H1 (cell line): Measurements from ENCODE around the gene AFF2. TPM values are rescaled to one million over a fixed set of nuclear protein-coding genes. Genes with fewer than 3 reads are reported as not detected.

Experiments
- CTCF ChIA-PET: fragments of 300-600 bp; sonication (Branson Sonifier 250); formaldehyde crosslinking; loops from one replicate; lab custom pipeline; 2021; ENCODE audit not compliant: partially characterized antibody; lab: Charles Lee
- POLR2A ChIA-PET: fragments of 300-600 bp; sonication (Branson Sonifier 250); formaldehyde crosslinking; loops from one replicate; lab custom pipeline; 2021; ENCODE audit warnings: inconsistent platforms; ENCODE audit not compliant: partially characterized antibody; lab: Charles Lee
- DNase-seq, 2 experiments: peaks; one replicate each; pipeline versions ENCODE4 v3.0.0 to v3.0.0-alpha.2; 2010 to 2022; ENCODE audit warnings: low spot score in 2 of 2, low read depth in 1 of 2, mixed read lengths in 1 of 2
- FAIRE-seq: peaks from 2 replicates; lab custom pipeline; 2011; peaks lifted over from hg19 to GRCh38; lab: Jason Lieb, UNC
- H2AFZ ChIP-seq: 2 replicates; pipeline ENCODE4 v1.8.1; 2012; ENCODE audit warnings: low read length, inconsistent platforms
- H2AK5ac ChIP-seq: 2 replicates; pipeline ENCODE4 v1.6.1; 2013; ENCODE audit warnings: low read depth, low read length
- H2BK120ac ChIP-seq: replicated peaks from 2 replicates; pipeline ENCODE3; 2013; ENCODE audit warnings: low read depth, low read length, inconsistent platforms
- H2BK12ac ChIP-seq: 2 replicates; pipeline ENCODE4 v1.6.1; 2013; ENCODE audit warnings: low read depth, low read length
- H2BK15ac ChIP-seq: 2 replicates; pipeline ENCODE4 v1.6.1; 2013; ENCODE audit warnings: low read length
- H2BK20ac ChIP-seq: 2 replicates; pipeline ENCODE4 v1.6.1; 2013; ENCODE audit warnings: low read length
- H2BK5ac ChIP-seq: 2 replicates; pipeline ENCODE4 v1.6.1; 2013; ENCODE audit warnings: low read depth, low read length
- H3K14ac ChIP-seq: 2 replicates; pipeline ENCODE4 v1.6.1; 2013; ENCODE audit warnings: inconsistent platforms; ENCODE audit not compliant: insufficient read length
- H3K18ac ChIP-seq: 2 replicates; pipeline ENCODE4 v1.6.1; 2013; ENCODE audit warnings: low read length; ENCODE audit errors: extremely low read depth
- H3K23ac ChIP-seq: 2 replicates; pipeline ENCODE4 v1.6.1; 2013; ENCODE audit warnings: inconsistent platforms; ENCODE audit not compliant: insufficient read length
- H3K23me2 ChIP-seq: 2 replicates; pipeline ENCODE4 v1.6.1; 2013; ENCODE audit warnings: low read depth, low read length
- H3K27ac ChIP-seq: 2 replicates; pipeline ENCODE4 v1.6.1; 2011; ENCODE audit warnings: low read depth, low read length, inconsistent platforms
- H3K27me3 ChIP-seq, 4 experiments: replicated peaks in 1 of 4; 1 replicate in 1 of 4; 2 replicates in 3 of 4; pipeline versions ENCODE4 v1.6.1 to v1.8.1; 2011 to 2013; ENCODE audit warnings: low read length in 3 of 4, mild to moderate bottlenecking in 3 of 4, inconsistent platforms in 2 of 4, mixed read lengths in 2 of 4, moderate library complexity in 1 of 4; ENCODE audit not compliant: control insufficient read depth in 3 of 4, insufficient read depth in 3 of 4; ENCODE audit errors: extremely low read depth in 1 of 4
- H3K36me3 ChIP-seq, 4 experiments: 2 replicates each; pipeline versions ENCODE4 v1.6.1 to v1.8.1; 2011 to 2013; ENCODE audit warnings: mild to moderate bottlenecking in 4 of 4, low read length in 3 of 4, moderate library complexity in 2 of 4, control low read depth in 1 of 4, inconsistent platforms in 1 of 4; ENCODE audit not compliant: insufficient read depth in 4 of 4, control insufficient read depth in 2 of 4
- H3K4ac ChIP-seq: replicated peaks from 2 replicates; pipeline ENCODE3; 2013; ENCODE audit warnings: low read length, low read depth, mixed read lengths, inconsistent platforms; ENCODE audit not compliant: insufficient read length
- H3K4me1 ChIP-seq, 4 experiments: replicated peaks in 1 of 4; 1 replicate in 1 of 4; 2 replicates in 3 of 4; pipeline versions ENCODE4 v1.6.1 to v1.8.1; 2011 to 2013; ENCODE audit warnings: low read length in 3 of 4, inconsistent platforms in 2 of 4, mixed read lengths in 1 of 4; ENCODE audit not compliant: insufficient read depth in 4 of 4, control insufficient read depth in 3 of 4
- H3K4me2 ChIP-seq, 2 experiments: 2 replicates each; pipeline versions ENCODE4 v1.6.1 to v1.8.1; 2011 to 2013; ENCODE audit warnings: low read depth in 2 of 2, low read length in 2 of 2, control low read depth in 1 of 2, inconsistent platforms in 1 of 2, mild to moderate bottlenecking in 1 of 2; ENCODE audit not compliant: insufficient read depth in 1 of 2
- H3K4me3 ChIP-seq, 4 experiments: fragments of 200-600, 300-600 bp in 1 of 4; sonication (generic), shearing (Covaris generic), sonication (Bioruptor Twin) in 1 of 4; 2 replicates each; pipeline versions ENCODE4 v1.5.1 to v1.8.1; 2011 to 2016; ENCODE audit warnings: low read length in 4 of 4, low read depth in 3 of 4, control low read depth in 2 of 4, inconsistent platforms in 2 of 4, mild to moderate bottlenecking in 2 of 4, mixed read lengths in 1 of 4, moderate library complexity in 1 of 4; ENCODE audit not compliant: insufficient read depth in 2 of 4; ENCODE audit errors: extremely low read depth in 1 of 4
- H3K56ac ChIP-seq: replicated peaks from 2 replicates; pipeline ENCODE3; 2013; ENCODE audit warnings: low read depth, mild to moderate bottlenecking, mixed read lengths, low read length, inconsistent platforms; ENCODE audit not compliant: insufficient read length
- H3K79me1 ChIP-seq: 2 replicates; pipeline ENCODE4 v1.6.1; 2013; ENCODE audit warnings: low read depth, low read length, control low read depth
- H3K79me2 ChIP-seq, 2 experiments: 2 replicates each; pipeline versions ENCODE4 v1.6.1 to v1.8.1; 2012 to 2013; ENCODE audit warnings: low read length in 2 of 2, mild to moderate bottlenecking in 2 of 2, inconsistent platforms in 1 of 2; ENCODE audit not compliant: insufficient read depth in 2 of 2, control insufficient read depth in 1 of 2
- H3K9ac ChIP-seq, 4 experiments: replicated peaks in 1 of 4; 1 replicate in 1 of 4; 2 replicates in 3 of 4; pipeline versions ENCODE4 v1.6.1 to v1.8.1; 2011 to 2013; ENCODE audit warnings: low read depth in 3 of 4, low read length in 3 of 4, control low read depth in 2 of 4, mild to moderate bottlenecking in 2 of 4, moderate library complexity in 2 of 4, inconsistent platforms in 1 of 4; ENCODE audit errors: extremely low read depth in 1 of 4
- H3K9me3 ChIP-seq, 2 experiments: 2 replicates each; pipeline versions ENCODE4 v1.6.1 to v1.8.1; 2012 to 2013; ENCODE audit warnings: mild to moderate bottlenecking in 2 of 2, moderate library complexity in 2 of 2, control low read depth in 1 of 2, inconsistent platforms in 1 of 2, low read depth in 1 of 2, low read length in 1 of 2, mixed read lengths in 1 of 2; ENCODE audit not compliant: insufficient read depth in 2 of 2
- H4K20me1 ChIP-seq, 2 experiments: replicated peaks in 1 of 2; 2 replicates each; pipeline versions ENCODE3 to v1.8.1; 2011 to 2013; ENCODE audit warnings: inconsistent platforms in 2 of 2, low read length in 2 of 2, mild to moderate bottlenecking in 1 of 2; ENCODE audit not compliant: insufficient read depth in 2 of 2, control insufficient read depth in 1 of 2
- H4K5ac ChIP-seq: 2 replicates; pipeline ENCODE4 v1.6.1; 2013; ENCODE audit warnings: low read length, low read depth, mixed read lengths, inconsistent platforms; ENCODE audit not compliant: insufficient read length
- H4K8ac ChIP-seq: 2 replicates; pipeline ENCODE4 v1.8.0; 2013; ENCODE audit warnings: mild to moderate bottlenecking, moderate library complexity, low read length, inconsistent platforms; ENCODE audit not compliant: insufficient read depth; ENCODE audit errors: extremely low read depth
- H4K91ac ChIP-seq: replicated peaks from 2 replicates; pipeline ENCODE3; 2013; ENCODE audit warnings: low read length, mixed read lengths, inconsistent platforms; ENCODE audit not compliant: insufficient read length
- BACH1 ChIP-seq: IDR thresholded peaks from 2 replicates; pipeline ENCODE4 v1.6.1; 2012; ENCODE audit warnings: low read length, improper control_type of control experiment
- BRCA1 ChIP-seq: IDR thresholded peaks from 2 replicates; pipeline ENCODE4 v1.6.1; 2012; ENCODE audit warnings: low read depth, low read length, improper control_type of control experiment
- CHD2 ChIP-seq: IDR thresholded peaks from 2 replicates; pipeline ENCODE4 v1.6.1; 2012; ENCODE audit warnings: low read length, improper control_type of control experiment
- CREB1 ChIP-seq: IDR thresholded peaks from 2 replicates; pipeline ENCODE4 v1.6.1; 2012; ENCODE audit warnings: inconsistent platforms
- GTF2F1 ChIP-seq: IDR thresholded peaks from 2 replicates; pipeline ENCODE4 v1.6.1; 2012; ENCODE audit warnings: low read depth, low read length, improper control_type of control experiment, borderline replicate concordance
- KDM5A ChIP-seq: fragments of 200-600 bp; IDR thresholded peaks from 2 replicates; pipeline ENCODE4 v1.7.1; 2012; ENCODE audit warnings: mild to moderate bottlenecking, low read length, inconsistent platforms, mixed read lengths
- POU5F1 ChIP-seq: IDR thresholded peaks from 2 replicates; pipeline ENCODE4 v1.6.1; 2011; ENCODE audit warnings: low read depth, mild to moderate bottlenecking, low read length, moderate library complexity
- SIX5 ChIP-seq: IDR thresholded peaks from 2 replicates; pipeline ENCODE4 v1.6.1; 2011; ENCODE audit warnings: mild to moderate bottlenecking, low read depth, low read length
- SP2 ChIP-seq: IDR thresholded peaks from 2 replicates; pipeline ENCODE4 v1.6.1; 2012; ENCODE audit warnings: mild to moderate bottlenecking, low read length, inconsistent platforms
- SRF ChIP-seq: IDR thresholded peaks from 2 replicates; pipeline ENCODE4 v1.6.1; 2011; ENCODE audit warnings: mild to moderate bottlenecking, low read depth, low read length, moderate library complexity
- TBP ChIP-seq: IDR thresholded peaks from 2 replicates; pipeline ENCODE4 v1.6.1; 2011; ENCODE audit warnings: low read depth, low read length, improper control_type of control experiment
- USF2 ChIP-seq: IDR thresholded peaks from 2 replicates; pipeline ENCODE4 v1.6.1; 2011; ENCODE audit warnings: low read length, improper control_type of control experiment
- WGBS, 2 experiments: shearing (Covaris generic) in 1 of 2; methylation state at CpG; one replicate each; pipeline versions ENCODE4 v1.1.6 to v1.1.7; 2013 to 2015; ENCODE audit warnings: low lambda C conversion rate in 2 of 2, mixed read lengths in 2 of 2, inconsistent platforms in 1 of 2, low coverage in 1 of 2, missing lambda C conversion rate in 1 of 2; ENCODE audit not compliant: insufficient replicate concordance in 2 of 2, insufficient coverage in 1 of 2, insufficient read length in 1 of 2; ENCODE audit errors: extremely low coverage in 1 of 2, missing lambda C conversion rate in 1 of 2; 5-methylcytosine and 5-hydroxymethylcytosine counted together
- polyA plus RNA-seq, 7 experiments: library from polyadenylated mRNA; depleted of rRNA in 3 of 7; stranded (reverse) in 5 of 7; unstranded in 2 of 7; fragments of >200 nt in 5 of 7; fragments of 200-250 nt in 2 of 7; gene quantifications; 1 replicate in 5 of 7; 2 replicates in 1 of 7; 4 replicates in 1 of 7; pipeline versions ENCODE4 v1.2.1 to v1.2.3, GENCODE V29; 2011 to 2013; ENCODE audit warnings: missing spikeins in 2 of 7, mixed read lengths in 2 of 7
- total RNA-seq: library from RNA; stranded (reverse); fragmentation: NEBNext Ultra II Directional; extraction: Animal tissue kit (Norgen Biotek cat#: 25700); gene quantifications from 2 replicates; pipeline ENCODE4 v1.2.1, GENCODE V29; 2021
- TF ChIP-seq, protein P1 (sequence below): IDR thresholded peaks from 2 replicates; pipeline ENCODE4 v1.6.1; 2012; ENCODE audit warnings: low read length, inconsistent platforms
- TF ChIP-seq, protein P2 (sequence below): IDR thresholded peaks from 2 replicates; pipeline ENCODE4 v1.6.1; 2012; ENCODE audit warnings: inconsistent platforms

Gene AFF2
- total and polyA plus RNA-seq, 2 of the 8 experiments (the other 6 are each of a cell fraction or from before 2014, with no cell fraction given) = 2.0 to 7.3 TPM

DNA sequence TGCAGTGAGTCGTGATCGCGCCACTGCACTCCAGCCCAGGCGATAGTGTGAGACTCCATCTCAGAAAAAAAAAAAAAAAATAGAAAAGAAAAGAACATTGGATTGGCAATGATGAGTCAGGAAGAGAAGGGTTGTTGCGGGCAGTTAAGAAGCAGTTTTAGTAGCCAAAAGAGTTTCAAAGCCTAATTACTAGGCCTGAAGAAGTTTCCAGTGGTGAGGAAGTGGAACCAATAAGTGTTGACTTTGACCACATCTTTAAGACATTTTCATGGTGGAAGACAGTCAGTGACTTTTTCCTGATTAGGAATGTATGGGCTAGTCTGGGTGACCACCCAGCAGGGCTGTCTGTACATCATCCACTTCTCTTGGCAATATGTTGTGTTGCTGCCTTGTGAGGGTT is 442.3 kb downstream of the AFF2 start:
- Histone ChIP-seq H2AK5ac (no peak overlapping the region), H2BK20ac (no peak overlapping the region), H2BK5ac (no peak overlapping the region), H3K79me2 (no peaks in the 10 kb centered on the region), H3K18ac (no peak overlapping the region), H2AFZ (no peak overlapping the region), H4K20me1 (no peaks in the 10 kb centered on the region), H3K9ac (no peak overlapping the region), H3K27ac (no peak overlapping the region), H3K4me3 (no peak overlapping the region), H3K4me1 (no peaks in the 10 kb centered on the region), H3K14ac (no peak overlapping the region), H2BK12ac (no peak overlapping the region), H3K9me3 (no peaks in the 10 kb centered on the region), H3K27me3 (no peaks in the 10 kb centered on the region), H2BK15ac (no peak overlapping the region), H4K91ac (no peak overlapping the region), H3K4me2 (no peak overlapping the region), H3K23ac (no peak overlapping the region), H4K5ac (no peak overlapping the region), H2BK120ac (no peak overlapping the region), H3K79me1 (no peaks in the 10 kb centered on the region), H3K4ac (no peak overlapping the region), H3K56ac (no peak overlapping the region), H3K36me3 (no peaks in the 10 kb centered on the region), H3K23me2 (no peaks in the 10 kb centered on the region), H4K8ac (no peak overlapping the region)
- POLR2A ChIA-PET = no interaction called here
- DNase-seq = no peak
- 67% methylated on average over 3 of the region's 5 CpGs; no CpG with 5 or more reads in 1 of the 2 experiments for WGBS, 2 experiments
- FAIRE-seq = no peak
- CTCF ChIA-PET = no interaction called here
- TF ChIP-seq USF2 (no peak), TBP (no peak), CREB1 (no peak), SP2 (no peak), SIX5 (no peak), GTF2F1 (no peak), CHD2 (no peak), SRF (no peak), BACH1 (no peak), BRCA1 (no peak), KDM5A (no peak), POU5F1 (no peak)
- TF ChIP-seq, protein P1, sequence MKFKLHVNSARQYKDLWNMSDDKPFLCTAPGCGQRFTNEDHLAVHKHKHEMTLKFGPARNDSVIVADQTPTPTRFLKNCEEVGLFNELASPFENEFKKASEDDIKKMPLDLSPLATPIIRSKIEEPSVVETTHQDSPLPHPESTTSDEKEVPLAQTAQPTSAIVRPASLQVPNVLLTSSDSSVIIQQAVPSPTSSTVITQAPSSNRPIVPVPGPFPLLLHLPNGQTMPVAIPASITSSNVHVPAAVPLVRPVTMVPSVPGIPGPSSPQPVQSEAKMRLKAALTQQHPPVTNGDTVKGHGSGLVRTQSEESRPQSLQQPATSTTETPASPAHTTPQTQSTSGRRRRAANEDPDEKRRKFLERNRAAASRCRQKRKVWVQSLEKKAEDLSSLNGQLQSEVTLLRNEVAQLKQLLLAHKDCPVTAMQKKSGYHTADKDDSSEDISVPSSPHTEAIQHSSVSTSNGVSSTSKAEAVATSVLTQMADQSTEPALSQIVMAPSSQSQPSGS = no peak
- TF ChIP-seq, protein P2, sequence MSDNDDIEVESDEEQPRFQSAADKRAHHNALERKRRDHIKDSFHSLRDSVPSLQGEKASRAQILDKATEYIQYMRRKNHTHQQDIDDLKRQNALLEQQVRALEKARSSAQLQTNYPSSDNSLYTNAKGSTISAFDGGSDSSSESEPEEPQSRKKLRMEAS = no peak
